ENCODE data around the gene PF4V1.

Gene PF4V1

DNA sequence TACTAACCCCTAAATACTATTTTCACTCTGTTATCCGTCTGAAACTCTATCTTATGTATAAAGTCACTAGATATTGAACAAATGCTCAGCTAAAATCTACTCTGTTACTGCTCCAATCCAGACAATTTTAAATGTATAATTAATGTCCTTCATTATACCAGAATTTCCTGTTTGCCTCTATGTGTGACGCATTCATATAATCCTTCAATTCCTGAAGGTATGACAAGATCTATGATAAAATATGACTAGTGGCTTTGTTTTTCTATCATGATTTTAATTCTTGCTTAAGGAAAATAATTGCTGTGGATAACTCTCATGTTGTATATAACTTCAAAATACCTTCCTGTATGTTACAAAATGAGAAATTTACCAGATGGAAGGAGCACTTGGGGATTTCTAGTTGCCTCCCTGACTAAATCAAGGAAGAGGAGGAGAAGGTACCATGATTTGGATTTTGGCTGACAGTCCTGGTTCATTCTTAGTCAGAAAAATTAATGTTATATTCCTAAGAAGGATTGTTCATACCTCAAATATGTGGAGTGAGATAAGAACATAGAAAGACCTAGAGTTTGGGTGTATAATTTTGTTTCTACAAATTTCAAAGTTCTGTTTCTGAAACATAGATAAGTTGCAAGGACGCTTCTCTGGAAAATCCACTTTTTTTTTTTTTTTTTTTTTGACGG lies 11.7 kb upstream of the PF4V1 start:
- no peaks in the 10 kb centered on the region for H3K36me3 Mint-ChIP-seq (ENCODE audit: low read depth)
- no peaks in the 10 kb centered on the region for H3K9me3 Mint-ChIP-seq
- no peak overlapping the region for H3K27ac Mint-ChIP-seq
- peaks cover 57% of the 10 kb centered on the region for H3K27me3 Mint-ChIP-seq (ENCODE audit: low read depth)
- TF ChIP-seq, protein P1, sequence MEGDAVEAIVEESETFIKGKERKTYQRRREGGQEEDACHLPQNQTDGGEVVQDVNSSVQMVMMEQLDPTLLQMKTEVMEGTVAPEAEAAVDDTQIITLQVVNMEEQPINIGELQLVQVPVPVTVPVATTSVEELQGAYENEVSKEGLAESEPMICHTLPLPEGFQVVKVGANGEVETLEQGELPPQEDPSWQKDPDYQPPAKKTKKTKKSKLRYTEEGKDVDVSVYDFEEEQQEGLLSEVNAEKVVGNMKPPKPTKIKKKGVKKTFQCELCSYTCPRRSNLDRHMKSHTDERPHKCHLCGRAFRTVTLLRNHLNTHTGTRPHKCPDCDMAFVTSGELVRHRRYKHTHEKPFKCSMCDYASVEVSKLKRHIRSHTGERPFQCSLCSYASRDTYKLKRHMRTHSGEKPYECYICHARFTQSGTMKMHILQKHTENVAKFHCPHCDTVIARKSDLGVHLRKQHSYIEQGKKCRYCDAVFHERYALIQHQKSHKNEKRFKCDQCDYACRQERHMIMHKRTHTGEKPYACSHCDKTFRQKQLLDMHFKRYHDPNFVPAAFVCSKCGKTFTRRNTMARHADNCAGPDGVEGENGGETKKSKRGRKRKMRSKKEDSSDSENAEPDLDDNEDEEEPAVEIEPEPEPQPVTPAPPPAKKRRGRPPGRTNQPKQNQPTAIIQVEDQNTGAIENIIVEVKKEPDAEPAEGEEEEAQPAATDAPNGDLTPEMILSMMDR (IDR thresholded peaks at IDR 0.05; ENCODE audit: unreplicated experiment in 3 of 3) = no peak
- no peak overlapping the region for H3K4me3 Mint-ChIP-seq
- peaks cover 4% of the 10 kb centered on the region for H3K4me1 Mint-ChIP-seq

DNA sequence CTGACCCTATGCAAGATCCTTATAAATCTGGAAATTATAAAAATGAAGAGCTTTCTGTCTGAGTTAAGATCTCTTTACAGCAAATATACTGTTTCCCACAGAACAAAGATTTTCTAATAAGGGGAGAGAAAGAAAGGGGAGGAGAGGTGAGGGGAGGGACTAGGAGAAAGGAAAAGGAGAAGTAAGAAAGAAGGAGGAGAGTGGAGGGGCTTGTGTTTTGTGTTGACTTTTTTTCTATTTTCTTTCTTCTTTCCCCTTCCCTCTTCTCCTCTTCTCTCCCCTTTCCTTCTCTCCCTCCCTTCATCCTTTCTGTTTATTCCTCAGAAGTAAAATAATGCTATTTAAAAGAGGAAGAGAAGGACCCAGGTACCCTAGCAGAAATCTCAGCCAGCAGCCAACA lies 10.4 kb upstream of the PF4V1 start:
- Mint-ChIP-seq H3K9me3 (no peaks in the 10 kb centered on the region), H3K4me1 (no peaks in the 10 kb centered on the region), H3K27ac (no peak overlapping the region), H3K36me3 (ENCODE audit: low read depth) (no peaks in the 10 kb centered on the region), H3K4me3 (no peak overlapping the region), H3K27me3 (ENCODE audit: low read depth) (peaks cover 46% of the 10 kb centered on the region)
- TF ChIP-seq, protein P1 (IDR thresholded peaks at IDR 0.05; ENCODE audit: unreplicated experiment in 3 of 3) = no peak

DNA sequence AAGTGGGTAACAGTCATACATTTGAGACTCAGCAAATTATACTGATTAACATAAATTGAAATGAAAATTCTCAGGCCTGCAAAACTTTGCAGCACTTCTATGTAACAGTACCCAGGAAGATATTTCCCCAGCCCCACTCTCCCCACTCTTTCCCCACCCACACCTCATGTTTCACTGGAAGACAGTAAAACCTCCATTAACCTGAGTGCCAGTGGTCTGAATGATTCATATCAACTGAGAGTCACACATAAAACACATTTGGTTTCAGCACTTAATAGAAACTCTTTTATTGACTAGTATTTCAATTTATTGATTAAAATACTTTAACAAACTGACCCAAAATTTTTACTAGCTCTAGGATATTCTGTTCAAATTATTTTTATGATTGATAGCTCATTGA lies 9.7 kb upstream of the PF4V1 start:
- Mint-ChIP-seq H3K4me1 (no peaks in the 10 kb centered on the region), H3K9me3 (no peaks in the 10 kb centered on the region), H3K4me3 (no peak overlapping the region), H3K27me3 (ENCODE audit: low read depth) (peaks cover 46% of the 10 kb centered on the region), H3K36me3 (ENCODE audit: low read depth) (no peaks in the 10 kb centered on the region), H3K27ac (no peak overlapping the region)
- TF ChIP-seq, protein P1 (IDR thresholded peaks at IDR 0.05; ENCODE audit: unreplicated experiment in 3 of 3) = no peak

DNA sequence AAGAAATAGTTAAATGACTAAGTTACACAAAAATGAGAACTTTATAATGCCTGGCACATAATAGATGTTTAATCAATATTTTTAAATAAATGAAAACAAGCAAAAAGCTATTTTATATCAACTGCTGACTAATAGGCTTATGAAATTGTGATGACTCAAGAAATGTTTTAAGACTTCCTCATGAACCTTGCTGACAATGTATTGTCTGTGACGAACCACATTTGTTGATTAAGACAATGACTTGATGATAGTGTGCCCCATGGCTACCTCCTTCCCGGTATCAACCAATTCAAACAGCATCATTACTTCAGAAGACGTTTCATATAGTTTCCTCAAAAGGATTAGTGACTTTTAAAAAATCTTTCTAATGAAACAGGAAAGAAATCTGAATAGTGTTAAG lies 8.8 kb upstream of the PF4V1 start:
- no peak overlapping the region for H3K27ac Mint-ChIP-seq
- H3K27me3 Mint-ChIP-seq (ENCODE audit: low read depth) = peaks cover 37% of the 10 kb centered on the region
- no peaks in the 10 kb centered on the region for H3K9me3 Mint-ChIP-seq
- no peaks in the 10 kb centered on the region for H3K4me1 Mint-ChIP-seq
- TF ChIP-seq, protein P1 (IDR thresholded peaks at IDR 0.05; ENCODE audit: unreplicated experiment in 3 of 3) = no peak
- H3K4me3 Mint-ChIP-seq = no peak overlapping the region
- no peaks in the 10 kb centered on the region for H3K36me3 Mint-ChIP-seq (ENCODE audit: low read depth)

DNA sequence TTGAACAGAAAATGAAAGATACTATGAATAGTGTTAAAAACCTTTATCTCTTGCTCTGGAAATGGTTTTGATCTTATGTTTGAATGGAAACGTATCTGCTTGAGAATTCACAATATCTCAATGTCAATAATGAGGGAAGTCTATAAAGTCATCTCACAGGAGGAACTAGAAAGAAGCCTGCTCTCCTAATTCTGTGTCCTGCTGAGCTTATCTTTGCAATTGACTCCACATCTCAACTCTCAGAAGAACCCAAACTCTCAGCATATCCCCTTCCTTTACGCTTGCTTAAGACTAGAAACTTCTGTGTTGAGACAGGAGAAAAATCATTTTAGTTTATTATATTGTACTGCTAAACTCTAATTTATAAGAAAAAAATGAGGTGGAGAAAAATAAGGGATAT lies 8.3 kb upstream of the PF4V1 start:
- H3K4me1 Mint-ChIP-seq = no peaks in the 10 kb centered on the region
- no peaks in the 10 kb centered on the region for H3K9me3 Mint-ChIP-seq
- no peak overlapping the region for H3K27ac Mint-ChIP-seq
- H3K36me3 Mint-ChIP-seq (ENCODE audit: low read depth) = no peaks in the 10 kb centered on the region
- TF ChIP-seq, protein P1 (IDR thresholded peaks at IDR 0.05; ENCODE audit: unreplicated experiment in 3 of 3) = no peak
- no peak overlapping the region for H3K4me3 Mint-ChIP-seq
- H3K27me3 Mint-ChIP-seq (ENCODE audit: low read depth) = peaks cover 33% of the 10 kb centered on the region

DNA sequence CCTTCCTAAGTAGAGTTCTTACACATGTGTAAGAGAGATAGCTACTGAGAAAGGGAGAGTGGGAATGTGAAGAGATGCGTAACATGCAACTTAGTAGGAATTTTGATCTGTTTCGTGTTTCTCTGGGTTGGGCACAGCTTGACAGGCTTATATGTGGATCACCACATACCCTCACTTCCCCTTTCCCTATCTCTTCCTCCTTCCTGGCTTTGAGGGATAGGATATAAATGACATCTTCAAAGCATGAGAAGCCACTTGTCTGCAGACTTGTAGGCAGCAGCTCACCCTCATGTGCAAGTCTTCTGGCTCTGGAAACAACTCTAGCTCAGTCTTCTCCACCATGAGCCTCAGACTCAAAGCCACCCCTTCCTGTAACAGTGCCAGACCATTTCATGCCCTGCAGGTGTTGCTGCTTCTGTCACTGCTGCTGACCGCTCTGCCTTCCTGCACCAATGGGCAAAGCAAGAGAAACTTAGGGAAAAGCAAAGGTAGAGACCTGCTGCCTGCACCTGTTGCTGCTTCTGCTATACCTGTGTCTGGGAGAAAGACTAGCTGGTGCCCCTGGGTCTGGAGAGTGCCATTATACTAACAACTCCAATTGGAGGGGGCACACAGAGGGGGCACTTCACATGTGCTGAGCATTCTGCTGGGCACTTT lies 5.4 kb upstream of the PF4V1 start:
- TF ChIP-seq, protein P1 (IDR thresholded peaks at IDR 0.05; ENCODE audit: unreplicated experiment in 3 of 3) = no peak
- Mint-ChIP-seq H3K4me3 (no peak overlapping the region), H3K27me3 (ENCODE audit: low read depth) (peaks cover 25% of the 10 kb centered on the region), H3K4me1 (no peaks in the 10 kb centered on the region), H3K36me3 (ENCODE audit: low read depth) (no peaks in the 10 kb centered on the region), H3K27ac (no peak overlapping the region), H3K9me3 (no peaks in the 10 kb centered on the region)
